Liver (tissue), 9 donors: ENCODE results near the gene SIRT6. TPM values are rescaled to one million over a fixed set of nuclear protein-coding genes. Genes with fewer than 3 reads are reported as not detected.

Experiments used
- DNase-seq: peaks from one replicate; pipeline ENCODE4 v3.0.0-alpha.2; 2017; ENCODE audit warnings: low spot score
- H3K27ac ChIP-seq, 2 donors: one replicate each; pipeline ENCODE4 v1.7.0; 2013; ENCODE audit warnings: inconsistent platforms in 2 of 2, low read length in 2 of 2, control low read depth in 1 of 2, low read depth in 1 of 2, mild to moderate bottlenecking in 1 of 2
- H3K27me3 ChIP-seq, 4 donors: one replicate each; pipeline versions ENCODE4 v1.6.1 to v1.7.0; 2013; ENCODE audit warnings: low read length in 3 of 4, inconsistent platforms in 1 of 4, mild to moderate bottlenecking in 1 of 4, moderate library complexity in 1 of 4; ENCODE audit not compliant: control insufficient read depth in 4 of 4, insufficient read depth in 4 of 4
- H3K36me3 ChIP-seq, 4 donors: one replicate each; pipeline versions ENCODE4 v1.6.1 to v1.7.0; 2013; ENCODE audit warnings: low read length in 3 of 4, mild to moderate bottlenecking in 3 of 4, low read depth in 1 of 4, moderate library complexity in 1 of 4; ENCODE audit not compliant: control insufficient read depth in 4 of 4, insufficient read depth in 3 of 4
- H3K4me1 ChIP-seq, 4 donors: one replicate each; pipeline versions ENCODE4 v1.6.1 to v1.7.0; 2013; ENCODE audit warnings: low read length in 3 of 4, mild to moderate bottlenecking in 3 of 4, moderate library complexity in 1 of 4; ENCODE audit not compliant: control insufficient read depth in 4 of 4, insufficient read depth in 4 of 4
- H3K4me3 ChIP-seq, 3 donors: one replicate each; pipeline versions ENCODE4 v1.6.1 to v1.7.0; 2013; ENCODE audit warnings: low read length in 3 of 3, control low read depth in 1 of 3, low read depth in 1 of 3, mild to moderate bottlenecking in 1 of 3
- H3K9ac ChIP-seq, 2 donors: one replicate each; pipeline ENCODE4 v1.7.0; 2013; ENCODE audit warnings: low read length in 2 of 2, mild to moderate bottlenecking in 2 of 2, moderate library complexity in 2 of 2, control low read depth in 1 of 2, low read depth in 1 of 2
- H3K9me3 ChIP-seq, 4 donors: one replicate each; pipeline versions ENCODE4 v1.6.1 to v1.7.0; 2013; ENCODE audit warnings: low read length in 3 of 4; ENCODE audit not compliant: control insufficient read depth in 4 of 4
- CTCF ChIP-seq: fragments of 150-350 bp; IDR thresholded peaks from 2 replicates; pipeline ENCODE4 v1.5.1; 2017; ENCODE audit warnings: improper control_type of control experiment, low read depth, low read length; ENCODE audit not compliant: missing input control
- FOXA1 ChIP-seq: IDR thresholded peaks from 2 replicates; pipeline ENCODE4 v1.6.1; 2016; ENCODE audit warnings: antibody characterized with exemption
- FOXA2 ChIP-seq: IDR thresholded peaks from 2 replicates; pipeline ENCODE4 v1.6.1; 2016; ENCODE audit warnings: antibody characterized with exemption
- GABPA ChIP-seq, 2 donors: IDR thresholded peaks in 1 of 2; conservative IDR thresholded peaks in 1 of 2; 2 replicates each; pipeline ENCODE4 v1.6.1; 2016; ENCODE audit warnings: antibody characterized with exemption in 2 of 2, mild to moderate bottlenecking in 1 of 2, moderate library complexity in 1 of 2
- HNF4A ChIP-seq, 2 donors: conservative IDR thresholded peaks; 2 replicates each; pipeline ENCODE4 v1.6.1; 2016; ENCODE audit warnings: antibody characterized with exemption in 2 of 2, mild to moderate bottlenecking in 2 of 2
- HNF4G ChIP-seq: IDR thresholded peaks from 2 replicates; pipeline ENCODE4 v1.6.1; 2016; ENCODE audit warnings: antibody characterized with exemption
- JUND ChIP-seq, 2 donors: IDR thresholded peaks; 2 replicates each; pipeline ENCODE4 v1.6.1; 2016; ENCODE audit warnings: antibody characterized with exemption in 2 of 2
- MAX ChIP-seq: IDR thresholded peaks from 2 replicates; pipeline ENCODE4 v1.6.1; 2016; ENCODE audit warnings: antibody characterized with exemption
- RAD21 ChIP-seq, 2 donors: IDR thresholded peaks; 2 replicates each; pipeline ENCODE4 v1.6.1; 2016; ENCODE audit warnings: antibody characterized with exemption in 2 of 2, mild to moderate bottlenecking in 2 of 2
- SP1 ChIP-seq: IDR thresholded peaks from 2 replicates; pipeline ENCODE4 v1.6.1; 2018; ENCODE audit warnings: antibody characterized with exemption, mild to moderate bottlenecking
- TAF1 ChIP-seq: conservative IDR thresholded peaks from 2 replicates; pipeline ENCODE4 v1.6.1; 2016; ENCODE audit warnings: antibody characterized with exemption, mild to moderate bottlenecking
- YY1 ChIP-seq: IDR thresholded peaks from 2 replicates; pipeline ENCODE4 v1.6.1; 2016; ENCODE audit warnings: antibody characterized with exemption, mild to moderate bottlenecking
- WGBS: extraction: QIAGEN DNeasy Blood & Tissue Kit; methylation state at CpG from one replicate; pipeline ENCODE4 v1.1.7; 2013; 5-methylcytosine and 5-hydroxymethylcytosine counted together
- polyA plus RNA-seq, 2 donors: library from polyadenylated mRNA; stranded (reverse) in 1 of 2; unstranded in 1 of 2; fragments of 200-250 nt in 1 of 2; fragments of >200 nt in 1 of 2; fragmentation: Nextera tagmentation in 1 of 2; extraction: Ambion mirVana in 1 of 2; gene quantifications; one replicate each; pipeline versions ENCODE4 v1.2.1 to v1.2.3, GENCODE V29; 2013 to 2015
- total RNA-seq, 2 donors: library from RNA; depleted of rRNA; stranded (reverse); fragments of >200 nt; gene quantifications; one replicate each; pipeline ENCODE4 v1.2.3, GENCODE V29; 2014
- TF ChIP-seq, protein P1 (sequence below): IDR thresholded peaks from 2 replicates; pipeline ENCODE4 v1.6.1; 2016; ENCODE audit warnings: antibody characterized with exemption, mild to moderate bottlenecking
- TF ChIP-seq, protein P2 (sequence below): IDR thresholded peaks from 2 replicates; pipeline ENCODE4 v1.6.1; 2016; ENCODE audit warnings: antibody characterized with exemption
- TF ChIP-seq, protein P3 (sequence below): IDR thresholded peaks from 2 replicates; pipeline ENCODE4 v1.6.1; 2016; ENCODE audit warnings: antibody characterized with exemption
- donor health status: healthy.
- donor health status: healthy.
- donor health status: healthy.
- donor health status: healthy.
- donor health status: healthy.

SIRT6 gene
- total and polyA plus RNA-seq, 4 donors, result 7.7 to 12.7 (median 9.8) TPM

- Histone ChIP-seq H3K9me3 (no peaks in the 10 kb centered on the region), H3K36me3 (peaks cover 0 to 2% (median 0%) of the 10 kb centered on the region in 4 donors), H3K9ac (no peak overlapping the region), H3K27ac (no peak overlapping the region), H3K4me3 (no peak overlapping the region), H3K27me3 (no peaks in the 10 kb centered on the region), H3K4me1 (no peaks in the 10 kb centered on the region)
- 97% methylated on average over 81 of the region's 81 CpGs for WGBS
- DNase-seq, result no peak
- TF ChIP-seq RAD21 (IDR thresholded peaks at IDR 0.05) (no peak), HNF4A (conservative IDR thresholded peaks at IDR 0.05) (no peak), FOXA2 (no peak), JUND (IDR thresholded peaks at IDR 0.05) (no peak), YY1 (no peak), HNF4G (no peak), MAX (no peak), SP1 (no peak), GABPA (IDR thresholded peaks at IDR 0.05 in 1 of 2, conservative IDR thresholded peaks at IDR 0.05 in 1 of 2) (no peak), FOXA1 (no peak), TAF1 (no peak), CTCF (no peak)
- TF ChIP-seq, protein P1, sequence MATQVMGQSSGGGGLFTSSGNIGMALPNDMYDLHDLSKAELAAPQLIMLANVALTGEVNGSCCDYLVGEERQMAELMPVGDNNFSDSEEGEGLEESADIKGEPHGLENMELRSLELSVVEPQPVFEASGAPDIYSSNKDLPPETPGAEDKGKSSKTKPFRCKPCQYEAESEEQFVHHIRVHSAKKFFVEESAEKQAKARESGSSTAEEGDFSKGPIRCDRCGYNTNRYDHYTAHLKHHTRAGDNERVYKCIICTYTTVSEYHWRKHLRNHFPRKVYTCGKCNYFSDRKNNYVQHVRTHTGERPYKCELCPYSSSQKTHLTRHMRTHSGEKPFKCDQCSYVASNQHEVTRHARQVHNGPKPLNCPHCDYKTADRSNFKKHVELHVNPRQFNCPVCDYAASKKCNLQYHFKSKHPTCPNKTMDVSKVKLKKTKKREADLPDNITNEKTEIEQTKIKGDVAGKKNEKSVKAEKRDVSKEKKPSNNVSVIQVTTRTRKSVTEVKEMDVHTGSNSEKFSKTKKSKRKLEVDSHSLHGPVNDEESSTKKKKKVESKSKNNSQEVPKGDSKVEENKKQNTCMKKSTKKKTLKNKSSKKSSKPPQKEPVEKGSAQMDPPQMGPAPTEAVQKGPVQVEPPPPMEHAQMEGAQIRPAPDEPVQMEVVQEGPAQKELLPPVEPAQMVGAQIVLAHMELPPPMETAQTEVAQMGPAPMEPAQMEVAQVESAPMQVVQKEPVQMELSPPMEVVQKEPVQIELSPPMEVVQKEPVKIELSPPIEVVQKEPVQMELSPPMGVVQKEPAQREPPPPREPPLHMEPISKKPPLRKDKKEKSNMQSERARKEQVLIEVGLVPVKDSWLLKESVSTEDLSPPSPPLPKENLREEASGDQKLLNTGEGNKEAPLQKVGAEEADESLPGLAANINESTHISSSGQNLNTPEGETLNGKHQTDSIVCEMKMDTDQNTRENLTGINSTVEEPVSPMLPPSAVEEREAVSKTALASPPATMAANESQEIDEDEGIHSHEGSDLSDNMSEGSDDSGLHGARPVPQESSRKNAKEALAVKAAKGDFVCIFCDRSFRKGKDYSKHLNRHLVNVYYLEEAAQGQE, result no peak
- TF ChIP-seq, protein P2, sequence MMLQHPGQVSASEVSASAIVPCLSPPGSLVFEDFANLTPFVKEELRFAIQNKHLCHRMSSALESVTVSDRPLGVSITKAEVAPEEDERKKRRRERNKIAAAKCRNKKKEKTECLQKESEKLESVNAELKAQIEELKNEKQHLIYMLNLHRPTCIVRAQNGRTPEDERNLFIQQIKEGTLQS, result no peak
- TF ChIP-seq, protein P3, sequence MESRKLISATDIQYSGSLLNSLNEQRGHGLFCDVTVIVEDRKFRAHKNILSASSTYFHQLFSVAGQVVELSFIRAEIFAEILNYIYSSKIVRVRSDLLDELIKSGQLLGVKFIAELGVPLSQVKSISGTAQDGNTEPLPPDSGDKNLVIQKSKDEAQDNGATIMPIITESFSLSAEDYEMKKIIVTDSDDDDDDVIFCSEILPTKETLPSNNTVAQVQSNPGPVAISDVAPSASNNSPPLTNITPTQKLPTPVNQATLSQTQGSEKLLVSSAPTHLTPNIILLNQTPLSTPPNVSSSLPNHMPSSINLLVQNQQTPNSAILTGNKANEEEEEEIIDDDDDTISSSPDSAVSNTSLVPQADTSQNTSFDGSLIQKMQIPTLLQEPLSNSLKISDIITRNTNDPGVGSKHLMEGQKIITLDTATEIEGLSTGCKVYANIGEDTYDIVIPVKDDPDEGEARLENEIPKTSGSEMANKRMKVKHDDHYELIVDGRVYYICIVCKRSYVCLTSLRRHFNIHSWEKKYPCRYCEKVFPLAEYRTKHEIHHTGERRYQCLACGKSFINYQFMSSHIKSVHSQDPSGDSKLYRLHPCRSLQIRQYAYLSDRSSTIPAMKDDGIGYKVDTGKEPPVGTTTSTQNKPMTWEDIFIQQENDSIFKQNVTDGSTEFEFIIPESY, result no peak
These were observed 35.3 kb upstream of the SIRT6 start for GRCh38 chr19:4217429-4218264.
